HT-29 (cell line): Measurements from ENCODE around the gene GREB1. TPM values are rescaled to one million over a fixed set of nuclear protein-coding genes. Genes with fewer than 3 reads are reported as not detected.
"Not testable (repeated sequence)": the region's sequence is repeated elsewhere in the genome, so short reads cannot be mapped to it uniquely, and the experiment has no call there.

Experiments
- DNase-seq: peaks from one replicate; pipeline ENCODE4 v3.0.0-alpha.2; 2015; ENCODE audit warnings: low spot score
- total RNA-seq: library from RNA; depleted of rRNA; stranded (reverse); fragments of >200 nt; shearing (Covaris generic); gene quantifications from 2 replicates; pipeline ENCODE4 v1.2.3, GENCODE V29; 2014

Gene GREB1
- total RNA-seq, 1 experiment from 2014 or later = not detected

DNA sequence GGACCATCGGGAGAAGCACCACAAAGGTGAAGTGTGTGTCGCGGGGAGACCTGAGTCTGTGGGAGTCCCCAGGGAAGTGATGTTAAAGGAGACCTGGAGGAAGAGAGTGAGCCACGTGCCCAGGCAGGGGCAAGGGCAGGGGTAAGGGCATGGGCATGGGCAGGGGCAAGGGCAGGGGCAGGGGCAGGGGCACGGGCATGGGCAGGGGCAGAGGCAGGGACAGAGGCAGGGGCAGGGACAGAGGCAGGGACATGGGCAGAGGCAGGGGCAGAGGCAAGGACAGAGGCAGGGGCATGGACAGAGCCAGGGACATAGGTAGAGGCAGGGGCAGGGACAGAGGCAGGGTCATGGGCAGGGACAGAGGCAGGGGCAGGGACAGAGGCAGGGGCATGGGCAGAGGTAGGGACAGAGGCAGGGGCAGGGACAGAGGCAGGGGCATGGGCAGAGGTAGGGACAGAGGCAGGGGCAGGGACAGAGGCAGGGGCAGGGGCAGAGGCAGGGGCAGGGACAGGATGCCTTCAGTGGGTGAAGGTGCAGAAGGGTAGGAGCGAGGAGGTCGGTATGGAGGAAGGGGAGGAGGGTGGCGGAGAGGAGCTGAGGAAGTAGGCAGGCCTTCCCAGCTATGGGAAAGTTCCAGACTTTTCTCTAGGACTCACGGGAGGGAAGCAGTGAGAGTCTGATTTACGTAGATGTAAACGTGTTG lies 102.9 kb downstream of the GREB1 start:
- DNase-seq = no peak

DNA sequence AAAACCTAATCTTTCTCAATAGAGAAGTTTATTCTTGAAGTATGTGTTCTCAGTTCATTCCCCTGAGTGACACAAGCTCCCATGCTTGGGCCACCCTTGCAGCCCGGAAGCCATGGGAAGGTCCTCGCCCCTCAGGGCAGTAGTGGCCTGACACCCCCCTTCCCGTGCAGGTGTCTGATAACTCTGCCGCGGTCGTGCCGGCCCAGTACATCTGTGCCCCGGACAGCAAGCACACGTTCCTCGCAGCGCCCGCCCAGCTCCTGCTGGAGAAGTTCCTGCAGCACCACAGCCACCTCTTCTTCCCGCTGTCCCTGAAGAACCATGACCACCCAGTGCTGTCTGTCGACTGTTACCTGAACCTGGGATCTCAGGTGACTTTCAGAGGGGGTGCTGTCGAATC lies 103.7 kb downstream of the GREB1 start:
- DNase-seq = no peak

- DNase-seq = no peak
These were observed 105.7 kb downstream of the GREB1 start for GRCh38 chr2:11639503-11639902.

DNA sequence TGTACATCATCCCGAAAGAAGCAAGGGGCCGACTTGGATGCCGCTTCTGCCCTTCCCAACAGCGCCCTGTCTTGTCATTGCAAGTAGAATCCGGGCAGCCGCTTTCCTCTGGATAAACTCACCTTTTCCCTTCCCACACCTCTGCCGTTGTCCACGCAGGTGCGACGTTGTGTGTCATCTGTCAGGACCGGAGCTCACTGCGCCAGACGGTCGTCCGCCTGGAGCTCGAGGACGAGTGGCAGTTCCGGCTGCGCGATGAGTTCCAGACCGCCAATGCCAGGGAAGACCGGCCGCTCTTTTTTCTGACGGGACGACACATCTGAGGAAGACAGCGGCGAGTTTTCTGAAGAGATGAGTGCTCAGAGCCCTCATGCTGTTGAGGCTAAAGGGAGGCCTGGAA lies 106.3 kb downstream of the GREB1 start:
- DNase-seq = no peak

- DNase-seq = no peak
These were observed 109.1 kb downstream of the GREB1 start for GRCh38 chr2:11642972-11643371.

GRCh38 chr2:11644293-11644692 lies 110.4 kb downstream of the GREB1 start:
- DNase-seq = no peak

DNA sequence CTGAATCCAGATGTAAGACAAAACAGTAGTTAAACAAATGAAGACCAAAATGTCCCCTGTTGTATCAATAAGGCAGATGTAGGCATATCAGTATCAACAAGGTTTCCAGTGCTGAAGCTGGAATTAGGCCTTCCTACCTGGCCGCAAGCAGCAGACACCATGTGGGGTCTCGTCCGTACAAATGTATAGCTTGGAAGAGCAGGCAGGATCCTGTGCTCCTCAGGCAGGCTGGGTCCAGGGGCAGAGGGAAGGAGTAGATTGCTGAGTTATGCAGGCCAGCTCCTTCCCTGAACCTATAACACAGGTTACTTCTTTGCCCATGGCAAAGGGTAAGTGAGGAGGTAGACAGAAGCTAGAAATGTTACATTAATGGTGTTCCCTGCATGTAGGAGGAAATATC lies 112.7 kb downstream of the GREB1 start:
- DNase-seq = no peak

GRCh38 chr2:11647834-11648600 lies 114.2 kb downstream of the GREB1 start:
- DNase-seq = peak; percentile 26

- DNase-seq = no peak
These were observed 115.2 kb downstream of the GREB1 start for GRCh38 chr2:11649093-11649492.

- no peak for DNase-seq
These were observed 118.2 kb downstream of the GREB1 start for GRCh38 chr2:11651856-11652548.

GRCh38 chr2:11652553-11652952 lies 118.7 kb downstream of the GREB1 start:
- DNase-seq = no peak

GRCh38 chr2:11655495-11655894 lies 121.7 kb downstream of the GREB1 start:
- DNase-seq = no peak

DNA sequence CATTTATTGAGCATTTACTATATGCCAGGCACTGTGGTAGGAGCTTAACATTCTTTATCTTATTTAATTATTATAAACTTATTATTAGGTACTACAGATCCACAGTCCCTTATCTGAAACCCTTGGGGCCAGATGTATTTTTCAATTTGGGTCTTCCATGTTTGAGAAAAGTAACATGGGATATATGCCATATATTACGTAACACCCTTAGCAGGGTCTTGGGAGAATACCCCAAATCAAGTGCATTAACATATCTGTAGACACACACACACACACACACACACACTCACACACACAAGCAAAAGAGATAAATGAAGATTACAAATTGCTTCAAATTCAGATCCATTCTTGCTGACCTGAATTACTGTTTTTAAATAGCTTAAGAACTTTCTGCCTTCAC lies 122.4 kb downstream of the GREB1 start:
- DNase-seq = no peak

DNA sequence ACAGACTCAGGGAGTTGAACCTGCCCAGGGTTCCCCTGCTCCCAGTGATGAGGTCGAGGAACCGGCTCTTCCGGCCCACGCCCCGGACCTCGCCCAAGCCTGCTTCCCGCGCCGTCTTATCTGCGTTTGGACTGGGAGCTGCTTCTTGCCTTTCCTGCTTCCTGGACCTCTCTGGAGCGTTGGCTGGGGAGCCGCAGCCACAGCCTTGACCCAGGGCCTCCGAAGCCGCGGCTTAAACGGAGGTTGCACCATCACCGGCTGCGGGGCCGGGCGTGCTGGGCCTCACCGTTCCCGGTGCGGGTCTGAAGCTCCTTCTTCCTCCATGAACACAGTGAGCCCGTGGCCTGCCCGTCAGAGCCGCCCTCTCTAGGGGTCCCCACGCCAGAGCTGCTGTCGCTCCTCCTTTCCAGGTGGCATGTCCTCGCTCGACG lies 122.8 kb downstream of the GREB1 start:
- peak; percentile 11 for DNase-seq

GRCh38 chr2:11657195-11657594 lies 123.3 kb downstream of the GREB1 start:
- no peak for DNase-seq

GRCh38 chr2:11657646-11658045 lies 123.8 kb downstream of the GREB1 start:
- no peak for DNase-seq

- DNase-seq = no peak
These were observed 124.6 kb downstream of the GREB1 start for GRCh38 chr2:11658208-11659114.

- DNase-seq = no peak
These were observed 125.2 kb downstream of the GREB1 start for GRCh38 chr2:11659115-11659475.

- DNase-seq = no peak
These were observed 126.0 kb downstream of the GREB1 start for GRCh38 chr2:11659851-11660250.

DNA sequence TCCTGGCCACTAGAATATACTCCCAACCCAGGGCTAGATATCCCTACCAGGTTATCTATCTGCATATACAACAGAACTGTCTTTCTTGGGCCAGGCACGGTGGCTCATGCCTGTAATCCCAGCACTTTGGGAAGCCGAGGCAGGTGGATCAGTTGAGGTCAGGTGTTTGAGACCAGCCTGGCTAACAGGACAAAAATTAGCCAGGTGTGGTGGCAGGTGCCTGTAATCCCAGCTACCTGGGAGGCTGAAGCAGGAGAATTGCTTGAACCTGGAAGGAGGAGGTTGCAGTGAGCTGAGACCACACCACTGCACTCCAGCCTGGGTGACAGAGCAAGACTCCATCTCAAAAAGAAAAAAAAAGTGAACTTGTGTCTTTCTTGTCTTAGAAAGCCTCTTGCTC lies 126.6 kb downstream of the GREB1 start:
- DNase-seq = not testable (repeated sequence)

GRCh38 chr2:11661891-11662435 lies 128.1 kb downstream of the GREB1 start:
- DNase-seq = no peak
